PFSK-1 (cell line): ENCODE measurements around the gene TGFB2. TPM values are rescaled to one million over a fixed set of nuclear protein-coding genes. Genes with fewer than 3 reads are reported as not detected.

Source experiments
- FOXP2 ChIP-seq: optimal IDR thresholded peaks from 2 replicates; pipeline ENCODE3; 2011; ENCODE audit warnings: borderline replicate concordance, control low read depth, inconsistent platforms; ENCODE audit not compliant: insufficient read depth; ENCODE audit errors: extremely low read length, extremely low read depth
- POLR2AphosphoS5 ChIP-seq: IDR thresholded peaks from 2 replicates; pipeline ENCODE4 v1.6.1; 2012; ENCODE audit warnings: low read depth, mild to moderate bottlenecking, control low read depth, low read length, moderate library complexity
- REST ChIP-seq, 2 experiments: IDR thresholded peaks; 2 replicates each; pipeline versions ENCODE4 v1.6.1 to v1.8.0; 2011 to 2012; ENCODE audit warnings: low read depth in 2 of 2, low read length in 2 of 2, control low read depth in 1 of 2, inconsistent platforms in 1 of 2, mild to moderate bottlenecking in 1 of 2, moderate library complexity in 1 of 2; ENCODE audit not compliant: insufficient read depth in 1 of 2
- SIN3A ChIP-seq: IDR thresholded peaks from 2 replicates; pipeline ENCODE4 v1.6.1; 2012; ENCODE audit warnings: mild to moderate bottlenecking, low read length, moderate library complexity, borderline replicate concordance; ENCODE audit not compliant: insufficient read depth
- TAF1 ChIP-seq: IDR thresholded peaks from 2 replicates; pipeline ENCODE4 v1.6.1; 2012; ENCODE audit warnings: low read length, control low read depth, borderline replicate concordance; ENCODE audit not compliant: insufficient read depth
- polyA plus RNA-seq: library from polyadenylated mRNA; unstranded; fragments of >200 nt; gene quantifications from one replicate; pipeline ENCODE4 v1.2.1, GENCODE V29; 2012; ENCODE audit warnings: low read depth, missing spikeins; ENCODE audit not compliant: insufficient read length

Gene TGFB2
- 1.1 TPM for polyA plus RNA-seq

- no peak for TF ChIP-seq REST (IDR thresholded peaks at IDR 0.05; ENCODE audit: insufficient read depth in 1 of 2, low read depth in 2 of 2, low read length in 2 of 2)
- TF ChIP-seq TAF1 = no peak
- TF ChIP-seq POLR2AphosphoS5 = no peak; the same call in 1 of the 2 replicates
- TF ChIP-seq FOXP2 = no peak
- no peak for TF ChIP-seq SIN3A
Measured at GRCh38 chr1:218344814-218345672, at the start of gene TGFB2. TSS of gene TGFB2 (plus strand) at chr1:218345336. CDS start at chr1:218346702, 1,366 bp downstream.

- no peak for TF ChIP-seq SIN3A
- no peak for TF ChIP-seq TAF1
- no peak for TF ChIP-seq FOXP2
- no peak for TF ChIP-seq POLR2AphosphoS5
- TF ChIP-seq REST (IDR thresholded peaks at IDR 0.05; ENCODE audit: insufficient read depth in 1 of 2, low read depth in 2 of 2, low read length in 2 of 2) = no peak
Measured at GRCh38 chr1:218296162-218296561, 49.0 kb upstream of the TGFB2 start.

- TF ChIP-seq SIN3A (no peak), REST (IDR thresholded peaks at IDR 0.05; ENCODE audit: insufficient read depth in 1 of 2, low read depth in 2 of 2, low read length in 2 of 2) (no peak), TAF1 (no peak), FOXP2 (no peak), POLR2AphosphoS5 (no peak)
Measured at GRCh38 chr1:218297461-218297860, 47.7 kb upstream of the TGFB2 start.

GRCh38 chr1:218297867-218298266, 47.3 kb upstream of the TGFB2 start:
- no peak for TF ChIP-seq TAF1
- no peak for TF ChIP-seq REST (IDR thresholded peaks at IDR 0.05; ENCODE audit: insufficient read depth in 1 of 2, low read depth in 2 of 2, low read length in 2 of 2)
- TF ChIP-seq POLR2AphosphoS5 = no peak
- no peak for TF ChIP-seq SIN3A
- TF ChIP-seq FOXP2 = no peak
